NCI-H526 (cell line): ENCODE results near the gene GPR55.
"Not testable (repeated sequence)": the region's sequence is repeated elsewhere in the genome, so short reads cannot be mapped to it uniquely, and the experiment has no call there.

Experiments used
- DNase-seq, 2 experiments: peaks; one replicate each; lab custom pipeline; 2025; lab: John Stamatoyannopoulos, UW

The GPR55 gene

DNA sequence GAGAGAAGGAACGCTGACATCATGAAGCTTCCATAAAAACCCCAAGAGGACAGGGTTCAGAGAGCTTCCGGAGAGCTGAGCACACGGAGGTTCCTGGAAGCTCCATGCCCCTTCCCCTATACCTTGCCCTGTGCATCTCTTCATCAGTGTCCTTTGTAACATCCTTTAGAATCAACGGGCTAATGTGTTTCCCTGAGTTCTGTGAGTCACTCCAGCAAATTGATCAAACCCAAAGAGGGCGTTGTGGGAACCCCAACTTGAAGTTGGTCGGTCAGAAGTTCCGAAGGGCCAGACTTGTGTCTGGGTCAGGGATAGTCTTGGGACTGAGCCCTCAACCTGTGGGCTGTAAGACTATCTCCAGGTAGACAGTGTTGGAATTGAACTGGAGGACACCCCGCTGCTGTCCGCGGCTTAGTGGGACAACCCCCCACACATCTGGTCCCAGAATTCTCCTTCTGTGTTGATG lies 25.9 kb upstream of the GPR55 start:
- no peak for DNase-seq

DNA sequence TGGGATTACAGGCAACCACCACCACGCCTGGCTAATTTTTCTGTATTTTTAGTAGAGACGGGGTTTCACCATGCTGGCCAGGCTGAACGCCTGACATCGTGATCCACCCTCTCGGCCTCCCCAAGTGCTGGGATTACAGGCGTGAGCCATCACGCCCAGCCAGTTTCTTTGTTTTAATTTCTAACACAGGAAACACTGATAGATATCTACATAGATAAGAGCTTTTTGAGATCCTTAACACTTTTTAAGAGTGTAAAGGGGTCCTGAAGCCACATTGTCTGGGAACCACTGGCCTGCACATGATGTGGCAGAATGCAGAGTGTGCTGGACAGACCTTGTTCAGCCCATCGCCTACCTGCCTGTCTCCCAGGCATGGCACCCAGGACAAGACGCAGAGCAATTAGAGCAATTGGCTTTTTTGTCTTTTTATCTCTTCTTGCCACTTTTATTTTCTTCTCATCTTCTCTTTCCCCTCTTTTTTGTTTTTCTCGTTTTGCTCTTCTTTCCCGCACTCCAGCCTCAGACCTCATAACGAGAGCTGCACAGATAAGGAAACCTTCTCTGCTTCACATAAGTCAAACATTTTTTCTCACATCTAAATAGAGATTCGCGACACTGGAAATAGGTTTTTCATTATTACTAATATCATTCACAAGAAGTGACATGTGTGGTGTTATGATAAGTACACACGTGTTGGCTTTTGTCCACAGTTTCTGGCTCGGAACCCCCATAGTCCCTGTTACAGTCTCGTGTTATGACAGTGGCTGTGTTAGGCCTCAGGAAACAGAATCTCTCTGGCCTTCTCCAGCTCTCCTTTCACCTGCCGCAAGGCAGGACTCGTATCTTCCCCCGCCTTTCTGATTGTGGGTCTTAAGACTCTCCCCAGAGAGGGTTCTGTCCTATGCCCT lies 25.2 kb upstream of the GPR55 start:
- DNase-seq = no peak

DNA sequence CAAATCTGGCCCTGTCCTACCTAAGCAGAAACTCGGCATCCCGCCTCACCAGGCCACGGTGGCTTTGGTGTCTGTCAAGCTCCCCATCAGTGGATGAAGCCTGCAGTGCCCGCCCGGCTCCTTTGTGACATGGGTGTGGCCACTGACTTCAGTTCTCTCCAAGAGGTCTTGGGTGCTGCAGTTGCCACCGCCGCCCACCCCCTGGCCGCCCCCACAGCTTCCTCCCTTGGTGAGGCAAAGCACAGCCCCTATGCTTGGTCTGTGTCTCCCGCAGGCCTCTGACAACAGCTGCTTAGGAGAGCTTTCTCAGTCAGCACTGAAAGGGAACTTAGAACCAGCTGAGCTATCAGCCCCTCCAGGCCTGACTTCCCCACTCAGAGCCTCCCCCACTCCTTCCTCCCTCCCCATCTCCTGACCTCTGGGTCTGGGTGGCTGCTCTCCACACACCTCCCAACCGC lies 22.9 kb upstream of the GPR55 start:
- no peak for DNase-seq

- DNase-seq = no peak
These were observed 22.2 kb upstream of the GPR55 start for GRCh38 chr2:230947235-230947576.

GRCh38 chr2:230946429-230947234 lies 21.6 kb upstream of the GPR55 start:
- no peak for DNase-seq

DNA sequence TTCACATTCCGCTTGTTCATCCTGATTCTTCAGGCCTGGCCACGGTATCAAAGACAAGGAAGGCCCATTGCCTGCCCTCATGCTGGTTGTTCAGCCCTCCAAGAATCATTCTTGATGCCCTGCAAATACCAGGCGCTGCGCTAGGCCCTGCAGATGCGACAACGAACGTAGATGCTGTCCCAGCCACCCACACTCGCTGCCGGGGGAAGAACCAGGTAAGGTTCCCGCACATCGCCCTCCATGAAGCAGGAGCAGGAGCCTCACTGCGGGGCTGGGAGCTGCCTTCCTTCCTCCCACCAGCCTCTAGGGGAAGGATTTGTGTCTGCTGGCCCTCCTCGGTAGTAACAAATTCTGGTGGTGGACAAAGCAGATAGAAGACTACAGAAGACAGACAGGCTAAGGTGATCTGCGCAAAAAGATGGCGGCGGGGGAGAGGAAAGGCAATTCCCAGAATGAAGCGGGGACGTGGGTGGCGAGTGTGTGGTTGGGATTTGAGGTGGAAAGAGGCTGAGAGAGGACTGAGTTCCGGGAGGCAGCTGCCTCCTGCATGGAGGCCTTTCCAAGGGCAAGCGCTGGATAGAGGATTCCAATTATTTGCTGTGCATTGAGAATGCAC lies 19.8 kb upstream of the GPR55 start:
- DNase-seq = no peak

GRCh38 chr2:230944123-230944653 lies 19.1 kb upstream of the GPR55 start:
- no peak for DNase-seq

- DNase-seq = no peak
These were observed 18.2 kb upstream of the GPR55 start for GRCh38 chr2:230942920-230943896.

DNA sequence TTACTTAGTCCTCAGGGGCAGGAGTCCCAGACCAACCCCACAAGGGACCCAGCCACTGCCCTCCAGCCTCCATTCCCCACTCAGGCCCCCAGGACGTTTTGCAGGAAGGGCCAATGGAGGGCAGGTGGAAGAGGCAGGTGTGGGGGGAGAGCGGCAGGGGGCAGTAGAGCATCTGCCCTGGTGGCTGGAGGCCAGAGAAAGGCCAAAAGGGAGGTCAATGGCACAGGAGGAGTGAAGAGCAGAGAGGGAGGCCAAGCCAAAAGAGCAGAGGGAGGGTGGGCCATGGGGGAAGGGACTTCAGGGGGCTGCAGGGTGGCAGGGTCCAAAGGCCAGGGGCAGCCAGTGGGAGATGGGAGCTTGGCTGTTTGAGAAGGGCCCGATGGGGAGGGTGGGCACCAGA lies 17.3 kb upstream of the GPR55 start:
- DNase-seq = no peak

- no peak for DNase-seq
These were observed 16.4 kb upstream of the GPR55 start for GRCh38 chr2:230941202-230942180.

GRCh38 chr2:230940471-230940815 lies 15.4 kb upstream of the GPR55 start:
- no peak for DNase-seq

DNA sequence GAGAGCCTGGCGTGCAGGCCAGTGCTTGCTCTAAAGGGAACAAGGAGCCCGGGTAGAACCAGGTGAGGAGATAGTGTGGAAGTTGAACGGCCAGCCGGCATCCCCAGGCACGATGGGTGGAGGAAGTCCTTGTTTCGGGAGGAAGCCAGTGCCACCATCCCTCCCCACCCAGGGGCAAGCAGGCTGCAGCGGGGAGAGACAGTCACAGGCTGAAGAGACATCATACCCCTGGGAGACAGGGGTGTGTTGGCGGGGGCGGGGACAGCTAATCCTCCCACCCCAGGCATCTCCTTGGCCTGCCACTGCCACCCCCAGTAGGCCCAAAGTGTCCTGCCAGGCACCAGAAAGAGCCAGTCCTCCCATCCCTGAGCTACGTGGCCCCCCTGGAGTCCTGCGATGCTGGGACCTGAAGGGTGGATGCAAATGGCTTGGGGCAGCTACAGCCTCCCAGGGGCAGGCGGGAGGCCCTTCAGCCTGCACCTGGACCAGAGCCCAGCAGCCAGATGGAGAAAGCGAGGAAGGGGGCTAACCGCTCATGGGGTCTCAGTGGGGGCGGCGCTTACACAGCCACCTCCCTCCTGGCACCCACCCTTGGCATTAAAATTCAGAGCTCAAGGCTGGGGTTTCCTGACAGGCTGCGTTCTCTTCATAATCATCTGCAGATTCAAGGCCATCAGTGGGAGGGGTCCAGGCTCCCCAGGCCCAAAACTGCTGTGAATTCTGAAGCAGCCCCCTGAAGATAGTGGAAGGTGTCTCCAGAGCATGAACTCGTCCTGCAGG lies 14.8 kb upstream of the GPR55 start:
- no peak for DNase-seq

- no peak for DNase-seq
These were observed 14.1 kb upstream of the GPR55 start for GRCh38 chr2:230939066-230939591.

GRCh38 chr2:230938516-230939065 lies 13.5 kb upstream of the GPR55 start:
- no peak for DNase-seq

GRCh38 chr2:230938098-230938497 lies 13.1 kb upstream of the GPR55 start:
- DNase-seq = no peak

- no peak for DNase-seq
These were observed 12.3 kb upstream of the GPR55 start for GRCh38 chr2:230937362-230937761.

DNA sequence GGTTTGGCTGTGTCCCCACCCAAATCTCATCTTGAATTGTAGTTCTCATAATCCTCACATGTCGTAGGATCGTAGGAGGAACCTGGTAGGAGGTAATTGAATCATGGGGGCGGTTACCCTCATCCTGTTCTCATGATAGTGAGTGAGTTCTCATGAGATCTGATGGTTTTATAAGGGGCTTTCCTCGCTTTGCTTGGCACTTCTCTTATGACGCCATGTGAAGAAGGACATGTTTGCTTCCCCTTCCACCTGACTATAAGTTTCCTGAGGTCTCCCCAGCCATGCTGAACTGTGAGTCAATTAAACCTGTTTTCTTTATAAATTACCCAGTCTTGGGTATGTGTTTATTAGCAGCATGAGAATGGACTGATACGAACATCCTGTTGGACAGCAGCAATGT lies 11.2 kb upstream of the GPR55 start:
- DNase-seq = not testable (repeated sequence)

DNA sequence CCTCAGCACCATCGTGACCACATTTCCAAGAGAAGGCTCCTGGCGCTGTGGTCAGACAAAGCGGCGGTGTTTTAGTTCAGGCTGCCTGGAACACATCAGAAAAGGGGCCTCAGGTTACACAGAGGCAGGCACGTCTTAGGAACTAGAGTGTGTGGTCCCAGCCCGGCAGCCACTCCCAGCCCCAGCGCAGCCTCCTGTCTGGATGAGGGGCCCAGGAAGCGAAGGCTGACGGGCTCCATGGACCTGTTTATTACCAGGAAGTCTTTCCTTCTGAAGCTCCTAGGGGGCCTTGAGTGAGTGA lies 10.0 kb upstream of the GPR55 start:
- DNase-seq = no peak
